ENCODE data around the gene IL16.

Gene IL16

DNA sequence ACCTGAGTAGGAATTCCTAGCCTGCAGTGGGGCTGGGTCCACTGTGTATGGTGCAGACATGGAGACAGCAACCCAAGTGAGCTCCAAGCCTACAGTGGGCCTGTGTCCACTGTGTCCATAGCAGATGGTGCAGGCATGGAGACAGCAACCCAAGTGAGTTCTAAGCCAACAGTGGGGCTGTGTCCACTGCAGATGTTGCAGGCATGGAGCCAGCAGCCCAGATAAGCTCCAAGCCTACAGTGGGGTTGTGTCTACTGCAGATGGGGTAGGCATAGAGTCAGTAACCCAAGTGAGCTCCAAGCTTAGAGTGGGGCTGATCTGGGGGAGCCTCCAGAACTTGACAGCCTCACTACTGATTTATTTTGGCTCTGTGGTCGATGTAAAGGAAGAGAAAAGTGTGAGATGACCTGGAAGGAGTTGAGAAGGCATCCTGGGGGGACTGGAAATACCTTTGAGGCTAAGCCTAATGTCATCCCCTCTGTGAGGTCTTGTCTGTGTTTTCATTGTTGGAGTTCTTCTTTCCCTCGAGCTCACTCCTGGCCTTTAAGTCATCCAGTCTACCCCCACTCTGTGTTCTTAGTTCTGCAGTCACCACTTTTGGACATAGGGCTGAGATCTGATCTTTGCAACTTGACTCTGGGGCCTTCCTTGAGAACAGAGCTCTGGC lies 22.4 kb upstream of the IL16 start:
- no peak for DNase-seq (ENCODE audit: insufficient read length, low spot score)

GRCh38 chr15:81174792-81175327 lies 21.8 kb upstream of the IL16 start:
- DNase-seq (ENCODE audit: insufficient read length, low spot score) (no peak), FAIRE-seq (no peak)

More for the DNA sequence above, 22.4 kb upstream of the IL16 start:
- FAIRE-seq, result no peak

GRCh38 chr15:81175496-81175895 lies 21.2 kb upstream of the IL16 start:
- no peak for FAIRE-seq
- no peak for DNase-seq (ENCODE audit: insufficient read length, low spot score)

DNA sequence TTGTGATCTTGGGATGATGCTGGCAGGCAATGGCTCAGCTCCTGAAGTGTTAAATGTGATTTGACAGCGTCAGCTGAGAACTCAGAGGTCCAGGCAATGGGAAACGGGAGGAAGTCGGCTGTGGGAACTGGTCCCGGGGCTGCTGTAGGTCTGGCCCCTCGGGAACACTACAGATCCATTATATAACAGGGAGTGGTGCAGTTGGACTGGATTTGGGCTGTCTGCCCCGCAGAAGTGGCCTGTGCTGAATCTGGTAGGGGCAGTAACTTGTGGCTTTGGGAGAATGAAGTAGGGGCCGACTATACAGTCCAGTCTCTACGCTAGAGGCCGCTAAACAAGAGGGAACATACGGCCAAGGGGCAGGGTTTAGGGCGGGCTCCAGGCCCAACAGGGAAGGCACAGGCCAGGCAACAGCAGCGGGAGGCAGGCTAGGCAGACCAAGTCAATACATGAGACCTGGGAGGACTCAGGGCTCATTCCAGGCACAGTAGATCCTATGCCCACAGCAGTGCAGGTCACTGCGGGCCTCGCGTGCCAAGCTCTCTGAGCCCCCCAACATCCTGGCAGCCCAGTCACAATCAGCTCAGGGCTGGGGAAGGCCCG lies 20.3 kb upstream of the IL16 start:
- no peak for FAIRE-seq
- DNase-seq (ENCODE audit: insufficient read length, low spot score), result no peak

- DNase-seq (ENCODE audit: insufficient read length, low spot score) (no peak), FAIRE-seq (no peak)
Measured at GRCh38 chr15:81178365-81178764, 18.3 kb upstream of the IL16 start.

- no peak for FAIRE-seq
- no peak for DNase-seq (ENCODE audit: insufficient read length, low spot score)
Measured at GRCh38 chr15:81181220-81181619, 15.5 kb upstream of the IL16 start.

GRCh38 chr15:81182031-81182755 lies 14.5 kb upstream of the IL16 start:
- DNase-seq (ENCODE audit: insufficient read length, low spot score) (no peak), FAIRE-seq (no peak)

GRCh38 chr15:81182756-81183438 lies 13.8 kb upstream of the IL16 start:
- no peak for FAIRE-seq
- DNase-seq (ENCODE audit: insufficient read length, low spot score), result no peak

DNA sequence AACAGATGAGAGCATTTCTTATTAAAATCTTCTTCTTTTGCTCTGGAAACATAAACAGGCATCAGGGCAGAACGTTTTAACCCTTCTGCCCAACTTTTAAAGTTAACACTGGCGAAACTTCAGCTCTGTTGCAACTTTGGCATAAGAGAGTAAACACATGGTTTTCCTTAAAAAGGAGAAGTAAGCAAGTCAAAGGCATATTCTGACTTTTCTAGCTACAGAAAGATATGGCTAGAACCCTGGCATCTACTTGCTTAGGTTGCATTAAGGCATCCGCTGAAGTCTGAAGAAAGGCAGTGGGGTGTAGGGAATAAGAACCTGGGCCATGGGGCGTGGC lies 13.3 kb upstream of the IL16 start:
- DNase-seq (ENCODE audit: insufficient read length, low spot score) (no peak), FAIRE-seq (no peak)

- DNase-seq (ENCODE audit: insufficient read length, low spot score) (no peak), FAIRE-seq (no peak)
Measured at GRCh38 chr15:81184188-81184587, 12.5 kb upstream of the IL16 start.

DNA sequence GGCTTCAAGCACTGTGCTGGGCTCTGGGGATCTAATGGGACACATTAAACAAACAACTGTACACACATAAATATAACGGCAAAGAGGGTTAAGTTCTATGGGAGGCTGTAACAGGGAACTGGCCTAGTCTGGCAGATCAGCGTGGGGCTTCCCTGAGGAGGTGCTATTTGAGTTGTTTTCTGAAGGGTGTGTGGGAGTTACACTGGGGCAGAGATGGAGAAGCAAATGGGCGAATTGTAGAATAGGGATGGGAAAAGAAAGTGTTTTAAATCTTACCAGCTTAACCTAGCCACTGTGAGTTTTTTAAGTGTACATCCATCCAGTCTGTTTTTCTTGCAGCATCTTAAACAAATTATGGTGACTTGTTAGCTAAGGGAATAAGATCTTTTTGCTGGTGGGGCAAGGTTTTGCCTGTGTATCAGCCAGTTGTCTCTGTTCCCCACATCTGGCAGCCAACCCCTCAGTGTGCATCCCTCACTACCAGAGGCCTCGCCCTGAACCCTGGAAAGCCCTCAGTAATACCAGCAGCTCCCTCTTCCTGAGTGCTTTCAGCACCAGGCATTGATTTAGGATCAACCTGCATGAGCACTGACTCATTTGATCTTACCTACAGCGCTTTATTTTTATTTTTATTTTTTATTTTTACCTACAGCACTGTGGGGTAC lies 10.9 kb upstream of the IL16 start:
- no peak for FAIRE-seq
- no peak for DNase-seq (ENCODE audit: insufficient read length, low spot score)

DNA sequence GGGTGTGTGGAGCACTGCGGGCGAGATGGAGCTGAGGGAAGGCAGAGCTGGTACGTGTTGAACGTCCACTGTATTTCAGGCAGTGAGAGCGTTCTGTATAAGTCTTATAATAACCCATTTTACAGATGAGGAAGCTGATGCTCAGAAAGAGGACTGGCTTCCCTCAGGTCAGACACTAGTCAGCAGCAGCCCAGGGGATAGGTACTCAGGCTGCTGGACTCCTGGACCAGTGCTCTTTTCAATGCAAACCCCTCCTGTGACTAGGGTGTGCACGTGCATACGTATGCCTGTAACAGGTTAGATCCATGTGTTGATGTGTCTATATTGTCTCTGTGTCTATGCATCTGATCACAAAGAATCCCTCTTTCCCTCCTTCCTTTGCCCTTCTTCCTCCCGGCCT lies 8.3 kb upstream of the IL16 start:
- DNase-seq (ENCODE audit: insufficient read length, low spot score), result no peak
- no peak for FAIRE-seq

GRCh38 chr15:81189583-81190283 lies 6.9 kb upstream of the IL16 start:
- no peak for FAIRE-seq

DNA sequence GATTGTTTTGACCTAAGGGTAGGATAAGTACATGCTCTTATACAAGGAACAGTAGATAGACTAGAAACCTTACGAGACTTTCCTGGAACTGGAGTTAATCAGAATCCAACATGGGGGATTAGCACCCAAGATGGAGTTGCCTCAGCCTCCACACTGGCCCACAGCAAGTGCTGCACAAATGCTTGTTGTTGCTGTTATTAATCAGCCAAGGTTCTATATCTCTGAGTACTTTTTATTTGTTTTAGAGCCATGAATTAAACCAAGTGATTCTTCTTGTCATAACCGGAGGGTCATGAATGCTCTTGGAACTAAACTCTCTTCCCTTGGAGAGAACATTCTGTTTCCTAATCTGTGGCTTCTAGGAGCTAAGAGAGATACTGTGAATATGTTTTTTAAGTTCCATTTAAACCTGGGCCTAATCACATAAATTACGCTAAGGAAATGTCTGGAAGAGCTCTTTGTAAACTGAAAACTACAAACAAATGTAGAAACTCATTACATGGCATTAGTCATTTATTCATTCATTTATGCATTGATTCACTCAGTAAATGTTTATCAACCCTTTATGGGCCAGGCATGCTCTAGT lies 5.7 kb upstream of the IL16 start:
- DNase-seq (ENCODE audit: insufficient read length, low spot score) (no peak), FAIRE-seq (no peak)

More at GRCh38 chr15:81189583-81190283, 6.9 kb upstream of the IL16 start:
- DNase-seq (ENCODE audit: insufficient read length, low spot score), result no peak

DNA sequence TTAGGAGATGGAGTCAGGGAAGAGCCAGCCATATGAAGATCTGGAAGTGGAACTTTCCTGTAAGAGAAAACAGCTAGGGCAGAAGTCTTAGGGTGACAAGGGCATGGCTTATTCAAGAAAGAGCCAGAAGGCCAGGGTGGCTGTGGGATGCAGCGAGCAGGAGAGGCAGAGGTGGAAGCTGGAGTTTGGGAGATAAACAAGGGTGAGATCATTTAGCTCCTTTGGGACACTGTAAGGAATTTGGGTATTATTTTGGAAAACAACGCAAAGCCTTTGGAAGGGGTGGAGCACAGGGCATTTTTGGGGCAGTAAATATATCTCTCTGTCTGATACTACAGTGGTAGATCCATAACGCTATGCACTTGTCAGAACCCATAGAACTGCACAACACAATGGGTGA lies 5.0 kb upstream of the IL16 start:
- no peak for FAIRE-seq
- DNase-seq (ENCODE audit: insufficient read length, low spot score), result no peak

DNA sequence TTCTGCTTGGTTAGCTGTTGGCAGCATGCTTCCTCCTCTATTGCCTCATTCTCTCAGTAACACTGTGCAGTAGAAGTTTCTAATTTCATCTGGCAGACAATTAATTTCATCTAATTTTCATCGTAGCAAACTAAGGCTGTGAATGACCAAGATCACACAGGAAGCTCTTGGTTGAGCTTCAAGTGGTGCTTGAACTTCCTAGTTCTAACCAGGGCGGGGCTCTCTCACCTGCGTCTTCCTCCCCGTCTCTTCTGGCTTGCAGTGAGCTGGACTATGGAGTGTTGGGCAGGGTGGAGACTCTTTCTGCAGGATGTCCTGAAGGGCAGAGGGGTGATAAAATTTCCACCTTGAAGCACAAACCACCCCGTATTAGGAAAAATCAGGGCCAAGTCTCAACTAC lies 2.0 kb upstream of the IL16 start:
- FAIRE-seq (no peak), DNase-seq (ENCODE audit: insufficient read length, low spot score) (no peak)

DNA sequence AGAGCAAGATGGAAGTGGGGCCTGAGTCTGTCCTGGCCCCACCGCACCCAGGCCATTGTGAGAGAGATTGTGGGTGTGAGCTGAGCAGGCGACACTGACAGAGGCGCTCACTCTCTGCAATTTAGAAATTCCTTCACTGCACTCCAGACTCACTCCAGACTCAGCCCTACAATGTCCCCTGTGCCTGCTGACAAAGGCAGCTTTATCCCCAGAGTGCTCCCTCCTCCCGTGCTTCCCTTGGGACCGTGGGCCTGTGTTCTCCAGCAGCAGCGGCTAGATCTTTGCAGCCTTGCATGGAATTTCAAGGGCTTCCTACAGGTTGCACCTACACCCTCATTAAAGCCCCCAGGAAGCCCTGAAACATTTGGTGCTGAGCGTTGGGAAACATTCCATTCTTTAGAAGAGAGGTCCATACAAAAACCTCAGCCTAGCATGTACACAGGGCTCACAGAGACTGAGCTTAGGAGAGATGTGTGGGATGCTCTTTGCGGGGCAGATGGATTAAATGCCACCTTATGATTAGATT lies 1.3 kb upstream of the IL16 start:
- no peak for FAIRE-seq
- no peak for DNase-seq (ENCODE audit: insufficient read length, low spot score)

DNA sequence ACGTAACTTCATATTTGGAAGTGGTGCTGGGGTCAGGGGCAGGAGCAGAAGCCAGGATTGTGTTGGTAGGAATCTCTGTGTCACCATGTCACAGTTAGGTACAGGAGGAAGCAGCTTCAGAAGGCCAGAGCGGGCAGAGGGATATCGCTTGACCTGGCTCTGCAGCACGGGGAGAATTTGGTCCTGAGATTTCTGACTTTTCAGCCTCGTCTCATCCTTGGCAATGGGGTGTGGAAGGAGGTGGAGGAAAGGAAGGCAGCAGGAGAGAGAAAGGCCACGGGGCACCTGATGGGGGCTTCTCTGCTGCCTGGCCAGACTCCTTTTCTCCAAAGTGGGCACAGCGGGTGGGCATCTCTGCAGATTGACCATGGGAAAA lies 564 bp downstream of the IL16 start:
- FAIRE-seq (no peak), DNase-seq (ENCODE audit: insufficient read length, low spot score) (no peak)

GRCh38 chr15:81197688-81198281 lies 1.1 kb downstream of the IL16 start:
- no peak for DNase-seq (ENCODE audit: insufficient read length, low spot score)
- FAIRE-seq, result no peak
